DND-41 (cell line): ENCODE data around the gene OBSCN.

Source experiments
- ATAC-seq: fragments of 200-7000 bp; cut with Tn5 transposase; 3 replicates; pipeline ENCODE4 v1.9.1; 2021; ENCODE audit warnings: low read depth; ENCODE audit not compliant: insufficient read depth
- DNase-seq: peaks from one replicate; pipeline ENCODE4 v3.0.0-alpha.2; 2020
- H2AFZ ChIP-seq: 2 replicates; pipeline ENCODE4 v1.6.0; 2012; ENCODE audit warnings: low read depth, low read length
- H3K27ac ChIP-seq: 2 replicates; pipeline ENCODE4 v1.5.1; 2012; ENCODE audit warnings: low read length, inconsistent platforms
- H3K27me3 ChIP-seq: fragments of 200-600 bp; sonication (generic); 2 replicates; pipeline ENCODE4 v1.6.0; 2012; ENCODE audit warnings: low read length, mild to moderate bottlenecking, inconsistent platforms; ENCODE audit not compliant: insufficient read depth, poor library complexity
- H3K36me3 ChIP-seq: 2 replicates; pipeline ENCODE4 v1.5.1; 2012; ENCODE audit warnings: low read length, inconsistent platforms; ENCODE audit not compliant: insufficient read depth
- H3K4me1 ChIP-seq: 2 replicates; pipeline ENCODE4 v1.5.1; 2012; ENCODE audit warnings: mild to moderate bottlenecking, low read length; ENCODE audit not compliant: insufficient read depth
- H3K4me2 ChIP-seq: 2 replicates; pipeline ENCODE4 v1.6.0; 2012; ENCODE audit warnings: mild to moderate bottlenecking, moderate library complexity, low read length, inconsistent platforms; ENCODE audit not compliant: insufficient read depth
- H3K4me3 ChIP-seq, 2 experiments: fragments of 200-600 bp in 1 of 2; shearing (Covaris generic) in 1 of 2; 2 replicates each; pipeline ENCODE4 v1.5.1; 2012 to 2016; ENCODE audit warnings: inconsistent platforms in 2 of 2, low read length in 2 of 2, mild to moderate bottlenecking in 2 of 2, low read depth in 1 of 2, moderate library complexity in 1 of 2
- H3K79me2 ChIP-seq: 2 replicates; pipeline ENCODE4 v1.6.0; 2012; ENCODE audit warnings: low read length, inconsistent platforms; ENCODE audit not compliant: insufficient read depth
- H3K9ac ChIP-seq: 2 replicates; pipeline ENCODE4 v1.6.0; 2012; ENCODE audit warnings: low read depth, mild to moderate bottlenecking, inconsistent platforms, low read length, moderate library complexity
- H3K9me3 ChIP-seq: 2 replicates; pipeline ENCODE4 v1.5.1; 2012; ENCODE audit warnings: low read length, moderate library complexity, mild to moderate bottlenecking, inconsistent platforms; ENCODE audit not compliant: insufficient read depth, severe bottlenecking
- H4K20me1 ChIP-seq: 2 replicates; pipeline ENCODE4 v1.6.0; 2012; ENCODE audit warnings: low read length; ENCODE audit not compliant: insufficient read depth
- EZH2 ChIP-seq: IDR thresholded peaks from 3 replicates; pipeline ENCODE4 v1.6.1; 2012; ENCODE audit warnings: borderline replicate concordance, low read depth, mild to moderate bottlenecking, moderate library complexity, low read length, inconsistent platforms; ENCODE audit not compliant: severe bottlenecking
- TF ChIP-seq, protein P1 (sequence below): IDR thresholded peaks from 2 replicates; pipeline ENCODE4 v1.5.1; 2012; ENCODE audit warnings: borderline replicate concordance, low read length, moderate library complexity, mild to moderate bottlenecking; ENCODE audit not compliant: poor library complexity, severe bottlenecking; ENCODE audit errors: extremely low read depth

Gene OBSCN

DNA sequence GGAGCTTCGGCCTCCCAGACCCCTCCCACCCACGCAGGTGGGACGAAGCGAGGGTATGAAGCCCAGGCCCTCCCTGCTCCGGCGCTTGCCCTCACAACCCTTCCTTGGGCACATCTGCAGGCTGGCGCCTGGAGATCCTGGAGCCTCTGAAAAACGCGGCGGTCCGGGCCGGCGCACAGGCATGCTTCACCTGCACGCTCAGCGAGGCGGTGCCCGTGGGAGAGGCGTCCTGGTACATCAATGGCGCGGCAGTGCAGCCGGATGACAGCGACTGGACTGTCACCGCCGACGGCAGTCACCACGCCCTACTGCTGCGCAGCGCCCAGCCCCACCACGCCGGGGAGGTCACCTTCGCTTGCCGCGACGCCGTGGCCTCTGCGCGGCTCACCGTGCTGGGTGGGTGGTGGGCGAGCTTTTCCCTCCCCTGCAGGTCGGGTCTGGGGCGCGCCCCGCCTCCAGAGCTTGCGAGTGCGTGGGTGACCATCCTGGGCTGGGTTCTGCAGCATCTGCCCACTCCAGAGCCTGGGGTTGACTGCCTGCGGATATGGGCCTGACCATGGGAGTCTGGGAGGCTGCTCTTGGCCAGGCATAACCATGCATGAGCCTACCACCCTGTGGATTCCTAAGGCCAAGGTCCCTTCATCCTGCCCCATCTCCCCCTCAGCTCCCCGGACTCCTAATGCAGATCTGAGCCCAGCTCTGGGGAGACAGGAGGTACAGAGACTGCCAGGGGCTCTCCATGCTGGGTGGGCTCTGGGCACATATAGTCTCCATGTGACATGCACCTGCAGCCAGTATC lies 108.9 kb downstream of the OBSCN start:
- Histone ChIP-seq H3K36me3 (peaks cover 52% of the 10 kb centered on the region), H3K9ac (no peak overlapping the region), H3K27me3 (no peaks in the 10 kb centered on the region), H3K79me2 (no peaks in the 10 kb centered on the region), H3K9me3 (peaks cover 12% of the 10 kb centered on the region), H4K20me1 (no peaks in the 10 kb centered on the region), H3K4me2 (no peak overlapping the region), H2AFZ (no peak overlapping the region), H3K4me3 (no peak overlapping the region), H3K4me1 (no peaks in the 10 kb centered on the region), H3K27ac (no peak overlapping the region)
- DNase-seq (no peak), ATAC-seq (no peak)
- no peak for TF ChIP-seq EZH2
- TF ChIP-seq, protein P1, sequence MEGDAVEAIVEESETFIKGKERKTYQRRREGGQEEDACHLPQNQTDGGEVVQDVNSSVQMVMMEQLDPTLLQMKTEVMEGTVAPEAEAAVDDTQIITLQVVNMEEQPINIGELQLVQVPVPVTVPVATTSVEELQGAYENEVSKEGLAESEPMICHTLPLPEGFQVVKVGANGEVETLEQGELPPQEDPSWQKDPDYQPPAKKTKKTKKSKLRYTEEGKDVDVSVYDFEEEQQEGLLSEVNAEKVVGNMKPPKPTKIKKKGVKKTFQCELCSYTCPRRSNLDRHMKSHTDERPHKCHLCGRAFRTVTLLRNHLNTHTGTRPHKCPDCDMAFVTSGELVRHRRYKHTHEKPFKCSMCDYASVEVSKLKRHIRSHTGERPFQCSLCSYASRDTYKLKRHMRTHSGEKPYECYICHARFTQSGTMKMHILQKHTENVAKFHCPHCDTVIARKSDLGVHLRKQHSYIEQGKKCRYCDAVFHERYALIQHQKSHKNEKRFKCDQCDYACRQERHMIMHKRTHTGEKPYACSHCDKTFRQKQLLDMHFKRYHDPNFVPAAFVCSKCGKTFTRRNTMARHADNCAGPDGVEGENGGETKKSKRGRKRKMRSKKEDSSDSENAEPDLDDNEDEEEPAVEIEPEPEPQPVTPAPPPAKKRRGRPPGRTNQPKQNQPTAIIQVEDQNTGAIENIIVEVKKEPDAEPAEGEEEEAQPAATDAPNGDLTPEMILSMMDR = no peak

DNA sequence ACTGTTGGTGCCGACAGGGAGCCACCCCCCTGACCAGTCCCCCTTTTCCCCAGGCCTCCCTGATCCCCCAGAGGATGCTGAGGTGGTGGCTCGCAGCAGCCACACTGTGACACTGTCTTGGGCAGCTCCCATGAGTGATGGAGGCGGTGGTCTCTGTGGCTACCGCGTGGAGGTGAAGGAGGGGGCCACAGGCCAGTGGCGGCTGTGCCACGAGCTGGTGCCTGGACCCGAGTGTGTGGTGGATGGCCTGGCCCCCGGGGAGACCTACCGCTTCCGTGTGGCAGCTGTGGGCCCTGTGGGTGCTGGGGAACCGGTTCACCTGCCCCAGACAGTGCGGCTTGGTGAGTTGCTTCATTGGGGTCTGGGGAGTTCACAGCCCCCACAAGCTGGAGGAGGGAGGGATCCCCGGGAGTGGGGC lies 109.6 kb downstream of the OBSCN start:
- no peak for ATAC-seq
- H2AFZ ChIP-seq = no peak overlapping the region
- no peaks in the 10 kb centered on the region for H4K20me1 ChIP-seq
- DNase-seq = no peak
- H3K4me1 ChIP-seq = no peaks in the 10 kb centered on the region
- no peaks in the 10 kb centered on the region for H3K27me3 ChIP-seq
- no peak overlapping the region for H3K27ac ChIP-seq
- peaks cover 52% of the 10 kb centered on the region for H3K36me3 ChIP-seq
- H3K4me2 ChIP-seq = no peak overlapping the region
- no peaks in the 10 kb centered on the region for H3K79me2 ChIP-seq
- H3K9me3 ChIP-seq = peaks cover 6% of the 10 kb centered on the region
- TF ChIP-seq, protein P1 = no peak
- TF ChIP-seq EZH2 = no peak
- no peak overlapping the region for H3K9ac ChIP-seq
- H3K4me3 ChIP-seq = no peak overlapping the region

DNA sequence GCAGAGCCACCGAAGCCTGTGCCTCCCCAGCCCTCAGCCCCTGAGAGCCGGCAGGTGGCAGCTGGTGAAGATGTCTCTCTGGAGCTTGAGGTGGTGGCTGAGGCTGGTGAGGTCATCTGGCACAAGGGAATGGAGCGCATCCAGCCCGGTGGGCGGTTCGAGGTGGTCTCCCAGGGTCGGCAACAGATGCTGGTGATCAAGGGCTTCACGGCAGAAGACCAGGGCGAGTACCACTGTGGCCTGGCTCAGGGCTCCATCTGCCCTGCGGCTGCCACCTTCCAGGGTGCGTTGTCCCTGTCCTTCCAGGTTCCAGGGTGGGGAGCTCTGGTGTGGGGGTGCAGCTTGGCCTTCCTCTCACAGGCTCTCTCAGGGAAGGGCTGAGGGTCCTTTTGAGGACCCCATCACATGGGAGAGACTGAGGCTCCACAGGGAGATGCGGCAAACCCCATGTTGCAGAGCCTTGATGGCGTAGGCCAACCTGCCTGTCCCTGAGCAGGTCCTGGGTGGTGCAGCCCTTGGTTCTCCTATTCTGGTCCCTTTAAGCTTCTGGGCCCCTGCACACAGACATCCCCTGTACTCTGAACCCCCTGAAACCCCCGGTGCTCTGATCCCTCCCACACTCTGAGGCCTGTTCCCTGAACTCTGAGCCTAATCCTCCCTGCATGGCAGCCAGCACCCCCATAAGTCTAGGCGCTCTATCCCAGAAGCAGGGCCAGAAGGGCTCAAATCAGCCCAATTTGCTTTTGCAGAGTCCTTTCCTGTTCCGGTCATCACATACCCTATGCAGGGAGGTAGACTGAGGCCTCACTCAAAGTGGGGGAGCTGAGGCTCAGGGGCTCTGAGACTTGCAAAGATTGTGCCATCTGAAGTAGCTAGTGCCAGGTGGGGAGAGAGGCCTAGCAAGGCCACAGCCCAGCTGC lies 110.3 kb downstream of the OBSCN start:
- Histone ChIP-seq H4K20me1 (no peaks in the 10 kb centered on the region), H3K27me3 (no peaks in the 10 kb centered on the region), H2AFZ (no peak overlapping the region), H3K4me2 (no peak overlapping the region), H3K79me2 (no peaks in the 10 kb centered on the region), H3K9ac (no peak overlapping the region), H3K4me1 (no peaks in the 10 kb centered on the region), H3K9me3 (peaks cover 2% of the 10 kb centered on the region), H3K27ac (no peak overlapping the region), H3K36me3 (peaks cover 56% of the 10 kb centered on the region), H3K4me3 (no peak overlapping the region)
- ATAC-seq = no peak
- TF ChIP-seq EZH2 = no peak
- TF ChIP-seq, protein P1 = no peak
- no peak for DNase-seq
